Measurements from ENCODE around the gene ENTPD6. TPM values are rescaled to one million over a fixed set of nuclear protein-coding genes. Genes with fewer than 3 reads are reported as not detected.

ENTPD6 gene
- total and polyA plus RNA-seq, 11 donors = 58.7 to 200 (median 93.3) TPM

- 83 to 91% (median 89%) methylated on average over 18 to 20 of the region's 20 CpGs for WGBS, 4 donors
- no peaks in the 10 kb centered on the region for H3K9me3 ChIP-seq
- peaks cover 0 to 71% (median 34%) of the 10 kb centered on the region in 12 donors for H3K4me1 ChIP-seq
- H3K4me3 ChIP-seq = no peak overlapping the region
- no peaks in the 10 kb centered on the region for H3K27me3 ChIP-seq
- intact Hi-C loops (cut with DNase I) = loop anchor here in 2 of 10 donors (2.0 kb wide), 2 partner anchors 17 to 19 kb away; no protein-coding TSS in a partner anchor
- no peak for ATAC-seq
- H3K36me3 ChIP-seq = peaks cover 0 to 99% (median 84%) of the 10 kb centered on the region in 9 donors
- TF ChIP-seq POLR2A (IDR thresholded peaks at IDR 0.05) = no peak
- TF ChIP-seq, protein P1, sequence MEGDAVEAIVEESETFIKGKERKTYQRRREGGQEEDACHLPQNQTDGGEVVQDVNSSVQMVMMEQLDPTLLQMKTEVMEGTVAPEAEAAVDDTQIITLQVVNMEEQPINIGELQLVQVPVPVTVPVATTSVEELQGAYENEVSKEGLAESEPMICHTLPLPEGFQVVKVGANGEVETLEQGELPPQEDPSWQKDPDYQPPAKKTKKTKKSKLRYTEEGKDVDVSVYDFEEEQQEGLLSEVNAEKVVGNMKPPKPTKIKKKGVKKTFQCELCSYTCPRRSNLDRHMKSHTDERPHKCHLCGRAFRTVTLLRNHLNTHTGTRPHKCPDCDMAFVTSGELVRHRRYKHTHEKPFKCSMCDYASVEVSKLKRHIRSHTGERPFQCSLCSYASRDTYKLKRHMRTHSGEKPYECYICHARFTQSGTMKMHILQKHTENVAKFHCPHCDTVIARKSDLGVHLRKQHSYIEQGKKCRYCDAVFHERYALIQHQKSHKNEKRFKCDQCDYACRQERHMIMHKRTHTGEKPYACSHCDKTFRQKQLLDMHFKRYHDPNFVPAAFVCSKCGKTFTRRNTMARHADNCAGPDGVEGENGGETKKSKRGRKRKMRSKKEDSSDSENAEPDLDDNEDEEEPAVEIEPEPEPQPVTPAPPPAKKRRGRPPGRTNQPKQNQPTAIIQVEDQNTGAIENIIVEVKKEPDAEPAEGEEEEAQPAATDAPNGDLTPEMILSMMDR (IDR thresholded peaks at IDR 0.05) = no peak
- peak; percentile 6 to 65 (median 14) for DNase-seq
- peak overlapping the region in 10 of 12 donors; percentile 13 to 79 (median 52) for H3K27ac ChIP-seq
These were observed 80.5 kb downstream of the ENTPD6 start for GRCh38 chr20:25275813-25276532.

Other genes with a start within 250 kb of the ENTPD6 start
- gene CST7, start 246.4 kb upstream of the ENTPD6 start, total RNA-seq = 1 to 10 TPM in 5 of 9 donors, under 1 TPM in 4; 0.35 to 8.4 (median 1.5) TPM
- 1 to 10 TPM; 1.2 to 1.4 TPM for gene CST7, start 246.4 kb upstream of the ENTPD6 start, polyA plus RNA-seq
- 10 to 100 TPM; 22.6 to 61.3 (median 31.9) TPM for gene APMAP, start 203.0 kb upstream of the ENTPD6 start, total RNA-seq
- gene APMAP, start 203.0 kb upstream of the ENTPD6 start, polyA plus RNA-seq = 10 to 100 TPM; 16.2 to 58.5 TPM
- 100 to 1,000 TPM in 5 of 9 donors, 10 to 100 TPM in 4; 57.5 to 177 (median 104) TPM for gene ACSS1, start 137.6 kb upstream of the ENTPD6 start, total RNA-seq
- 10 to 100 TPM; 43.5 to 78.9 TPM for gene ACSS1, start 137.6 kb upstream of the ENTPD6 start, polyA plus RNA-seq
- under 1 TPM in 5 of 9 donors, not detected in 4; 0.22 to 0.96 (median 0.51) TPM for gene VSX1, start 113.6 kb upstream of the ENTPD6 start, total RNA-seq
- gene VSX1, start 113.6 kb upstream of the ENTPD6 start, polyA plus RNA-seq = under 1 TPM in 1 of 2 donors, not detected in 1; 0.19 TPM
- 100 to 1,000 TPM; 172 to 450 (median 233) TPM for gene PYGB, start 52.4 kb downstream of the ENTPD6 start, total RNA-seq
- 100 to 1,000 TPM; 144 to 227 TPM for gene PYGB, start 52.4 kb downstream of the ENTPD6 start, polyA plus RNA-seq
- gene ABHD12, start 195.1 kb downstream of the ENTPD6 start, total RNA-seq = 10 to 100 TPM; 15.6 to 43.8 (median 26.5) TPM
- 10 to 100 TPM; 25.0 to 34.3 TPM for gene ABHD12, start 195.1 kb downstream of the ENTPD6 start, polyA plus RNA-seq
- gene GINS1, start 212.0 kb downstream of the ENTPD6 start, total RNA-seq = 1 to 10 TPM in 3 of 9 donors, under 1 TPM in 6; 0.19 to 3.1 (median 0.36) TPM
- under 1 TPM; 0.15 to 0.47 TPM for gene GINS1, start 212.0 kb downstream of the ENTPD6 start, polyA plus RNA-seq

Measured in heart left ventricle (tissue), 16 donors.